KMS-11 (cell line): ENCODE results near the gene PVR.

Experiments
- H2AFZ ChIP-seq: fragments of 200-600 bp; sonication (generic); 2 replicates; pipeline ENCODE4 v1.6.1; 2016; ENCODE audit warnings: antibody characterized with exemption, mixed run types, low read depth
- H3K27ac ChIP-seq: fragments of 200-600 bp; sonication (generic); 2 replicates; pipeline ENCODE4 v1.6.1; 2016; ENCODE audit warnings: mild to moderate bottlenecking, mixed run types
- H3K27me3 ChIP-seq: fragments of 200-600 bp; sonication (generic); 2 replicates; pipeline ENCODE4 v1.6.1; 2017; ENCODE audit warnings: mild to moderate bottlenecking, low read depth, mixed run types, moderate library complexity; ENCODE audit not compliant: insufficient read depth
- H3K36me3 ChIP-seq: fragments of 200-600 bp; sonication (generic); 2 replicates; pipeline ENCODE4 v1.6.1; 2017; ENCODE audit warnings: mild to moderate bottlenecking, mixed run types; ENCODE audit not compliant: insufficient read depth
- H3K4me1 ChIP-seq: fragments of 200-600 bp; sonication (generic); 2 replicates; pipeline ENCODE4 v1.6.1; 2016; ENCODE audit warnings: mild to moderate bottlenecking, low read depth, mixed run types; ENCODE audit not compliant: poor library complexity, severe bottlenecking
- H3K4me2 ChIP-seq: fragments of 200-600 bp; sonication (generic); 2 replicates; pipeline ENCODE4 v1.7.0; 2016; ENCODE audit warnings: mild to moderate bottlenecking, mixed run types
- H3K4me3 ChIP-seq: fragments of 200-600 bp; sonication (generic); IDR thresholded peaks from 2 replicates; pipeline ENCODE4 v1.6.1; 2017; ENCODE audit warnings: low read depth, low read length, mixed read lengths; ENCODE audit not compliant: insufficient read depth
- H3K79me2 ChIP-seq: fragments of 200-600 bp; sonication (generic); 2 replicates; pipeline ENCODE4 v1.6.1; 2016; ENCODE audit warnings: low read depth, mixed run types; ENCODE audit not compliant: insufficient read depth
- H3K9ac ChIP-seq: fragments of 200-600 bp; sonication (generic); 2 replicates; pipeline ENCODE4 v1.6.1; 2016; ENCODE audit warnings: mild to moderate bottlenecking, mixed run types
- H4K20me1 ChIP-seq: fragments of 200-600 bp; sonication (generic); 2 replicates; pipeline ENCODE4 v1.6.1; 2016; ENCODE audit warnings: mild to moderate bottlenecking, mixed run types; ENCODE audit not compliant: insufficient read depth
- TF ChIP-seq, protein P1 (sequence below): fragments of 200-600 bp; sonication (generic); conservative IDR thresholded peaks from 2 replicates; pipeline ENCODE4 v1.6.1; 2017; ENCODE audit warnings: low read depth, mild to moderate bottlenecking, antibody characterized with exemption, low read length, moderate library complexity, mixed read lengths

Gene PVR

DNA sequence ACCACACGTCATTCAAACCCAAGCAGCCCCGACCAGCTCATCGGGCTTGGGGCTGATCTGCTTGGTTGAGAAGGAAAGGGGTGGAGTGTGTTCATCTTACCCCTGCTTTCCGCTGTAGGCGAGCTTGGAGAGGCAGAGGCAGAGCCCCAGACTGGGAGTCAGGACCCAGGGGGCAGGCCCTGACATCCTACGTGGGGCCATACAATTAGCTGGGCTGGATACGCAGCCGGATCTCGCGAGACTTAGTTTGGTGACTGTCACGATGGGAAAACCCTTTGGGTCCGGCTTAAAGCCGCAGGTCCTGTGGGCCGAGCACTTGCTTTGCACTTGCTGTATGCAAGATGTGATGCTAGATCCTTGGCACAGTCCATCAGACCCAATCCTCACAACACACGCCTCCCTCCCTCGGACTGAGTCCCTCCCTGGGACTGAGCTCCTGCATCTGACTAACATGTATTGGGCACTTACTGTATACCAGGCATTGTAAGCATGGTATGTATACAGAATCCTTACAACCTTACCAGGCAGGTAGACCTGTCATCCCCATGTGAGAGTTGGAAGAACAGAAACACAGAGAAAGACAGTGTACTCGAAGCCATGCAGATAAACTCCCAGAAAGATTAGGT lies 59.0 kb downstream of the PVR start:
- Histone ChIP-seq H4K20me1 (no peaks in the 10 kb centered on the region), H3K27me3 (no peaks in the 10 kb centered on the region), H3K4me3 (no peak overlapping the region), H3K4me1 (peaks cover 24% of the 10 kb centered on the region), H3K36me3 (no peaks in the 10 kb centered on the region), H3K4me2 (no peak overlapping the region), H3K9ac (no peak overlapping the region), H2AFZ (no peak overlapping the region), H3K79me2 (no peaks in the 10 kb centered on the region), H3K27ac (no peak overlapping the region)
- TF ChIP-seq, protein P1, sequence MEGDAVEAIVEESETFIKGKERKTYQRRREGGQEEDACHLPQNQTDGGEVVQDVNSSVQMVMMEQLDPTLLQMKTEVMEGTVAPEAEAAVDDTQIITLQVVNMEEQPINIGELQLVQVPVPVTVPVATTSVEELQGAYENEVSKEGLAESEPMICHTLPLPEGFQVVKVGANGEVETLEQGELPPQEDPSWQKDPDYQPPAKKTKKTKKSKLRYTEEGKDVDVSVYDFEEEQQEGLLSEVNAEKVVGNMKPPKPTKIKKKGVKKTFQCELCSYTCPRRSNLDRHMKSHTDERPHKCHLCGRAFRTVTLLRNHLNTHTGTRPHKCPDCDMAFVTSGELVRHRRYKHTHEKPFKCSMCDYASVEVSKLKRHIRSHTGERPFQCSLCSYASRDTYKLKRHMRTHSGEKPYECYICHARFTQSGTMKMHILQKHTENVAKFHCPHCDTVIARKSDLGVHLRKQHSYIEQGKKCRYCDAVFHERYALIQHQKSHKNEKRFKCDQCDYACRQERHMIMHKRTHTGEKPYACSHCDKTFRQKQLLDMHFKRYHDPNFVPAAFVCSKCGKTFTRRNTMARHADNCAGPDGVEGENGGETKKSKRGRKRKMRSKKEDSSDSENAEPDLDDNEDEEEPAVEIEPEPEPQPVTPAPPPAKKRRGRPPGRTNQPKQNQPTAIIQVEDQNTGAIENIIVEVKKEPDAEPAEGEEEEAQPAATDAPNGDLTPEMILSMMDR = no peak

DNA sequence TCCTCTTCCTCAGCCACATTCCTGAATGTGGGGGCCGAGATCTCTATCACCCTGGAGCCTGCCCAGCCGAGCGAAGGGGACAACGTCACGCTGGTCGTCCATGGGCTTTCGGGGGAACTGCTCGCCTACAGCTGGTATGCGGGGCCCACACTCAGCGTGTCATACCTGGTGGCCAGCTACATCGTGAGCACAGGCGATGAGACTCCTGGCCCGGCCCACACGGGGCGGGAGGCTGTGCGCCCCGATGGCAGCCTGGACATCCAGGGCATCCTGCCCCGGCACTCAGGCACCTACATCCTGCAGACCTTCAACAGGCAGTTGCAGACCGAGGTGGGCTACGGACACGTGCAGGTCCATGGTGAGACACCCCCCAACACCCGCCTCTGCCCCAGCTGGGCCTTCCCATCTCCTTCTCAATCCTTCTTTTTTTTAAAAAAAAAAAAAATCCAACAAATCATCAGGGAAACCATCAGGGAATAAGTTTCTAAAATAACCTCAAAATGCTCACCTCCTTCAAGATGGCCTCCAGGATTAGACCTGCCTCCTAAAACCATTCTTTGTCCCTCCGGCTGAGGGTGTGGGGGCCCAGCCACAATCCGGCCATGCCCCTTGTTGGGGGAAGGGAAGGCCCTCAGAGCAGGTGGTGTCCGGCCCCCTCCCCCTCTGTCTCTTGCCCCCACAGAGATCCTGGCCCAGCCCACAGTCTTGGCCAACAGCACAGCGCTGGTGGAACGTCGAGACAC lies 59.8 kb downstream of the PVR start:
- no peaks in the 10 kb centered on the region for H3K36me3 ChIP-seq
- H3K79me2 ChIP-seq = no peaks in the 10 kb centered on the region
- H3K4me1 ChIP-seq = peaks cover 24% of the 10 kb centered on the region
- no peak overlapping the region for H3K9ac ChIP-seq
- H3K27me3 ChIP-seq = no peaks in the 10 kb centered on the region
- no peaks in the 10 kb centered on the region for H4K20me1 ChIP-seq
- H3K4me2 ChIP-seq = no peak overlapping the region
- no peak overlapping the region for H2AFZ ChIP-seq
- TF ChIP-seq, protein P1 = no peak
- H3K27ac ChIP-seq = no peak overlapping the region
- no peak overlapping the region for H3K4me3 ChIP-seq

DNA sequence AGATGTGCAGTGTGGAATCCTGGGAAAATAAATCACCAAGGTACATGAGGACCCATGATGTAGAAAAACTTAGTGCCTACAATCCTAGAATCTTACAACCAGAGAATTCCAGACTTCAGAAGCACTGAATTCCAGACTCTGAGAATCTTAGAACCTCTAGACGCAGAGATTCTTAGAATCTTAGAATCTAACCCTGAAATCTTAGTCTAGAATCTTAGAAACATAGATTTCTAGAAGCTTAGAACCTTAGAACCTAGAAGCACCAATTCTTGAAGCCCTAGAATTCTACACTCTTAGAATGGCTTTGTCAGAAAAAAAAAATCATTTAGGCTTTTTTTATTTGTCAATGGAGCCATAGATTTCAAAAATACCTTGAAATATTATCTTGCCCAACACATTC lies 61.3 kb downstream of the PVR start:
- Histone ChIP-seq H3K27ac (no peak overlapping the region; the same call in 1 of the 2 replicates), H3K4me2 (no peak overlapping the region), H3K36me3 (no peaks in the 10 kb centered on the region), H3K27me3 (no peaks in the 10 kb centered on the region), H3K4me3 (no peak overlapping the region), H3K9ac (no peak overlapping the region), H2AFZ (no peak overlapping the region), H3K79me2 (no peaks in the 10 kb centered on the region), H3K4me1 (peaks cover 18% of the 10 kb centered on the region), H4K20me1 (no peaks in the 10 kb centered on the region)
- TF ChIP-seq, protein P1 = no peak

DNA sequence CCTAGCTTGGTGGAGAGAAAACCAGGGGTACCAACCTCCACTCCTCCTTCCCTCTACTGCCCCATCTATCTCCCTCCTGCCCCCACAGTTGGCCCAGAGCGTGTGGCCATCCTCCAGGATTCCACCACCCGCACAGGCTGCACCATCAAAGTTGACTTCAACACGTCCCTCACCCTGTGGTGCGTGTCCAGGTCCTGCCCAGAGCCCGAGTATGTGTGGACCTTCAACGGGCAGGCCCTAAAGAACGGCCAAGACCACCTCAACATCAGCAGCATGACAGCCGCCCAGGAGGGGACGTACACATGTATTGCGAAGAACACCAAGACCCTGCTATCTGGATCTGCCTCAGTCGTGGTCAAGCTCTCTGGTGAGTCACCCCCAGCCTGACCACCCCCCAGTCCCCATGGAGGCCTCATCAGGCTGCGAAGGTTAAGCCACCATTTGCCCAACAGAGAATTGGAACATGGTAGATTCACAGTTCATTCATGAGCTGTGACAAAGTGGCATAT lies 61.8 kb downstream of the PVR start:
- H3K4me3 ChIP-seq = no peak overlapping the region
- no peaks in the 10 kb centered on the region for H4K20me1 ChIP-seq
- TF ChIP-seq, protein P1 = no peak

More for the DNA sequence above, 61.8 kb downstream of the PVR start:
- Histone ChIP-seq H3K27ac (no peak overlapping the region), H2AFZ (no peak overlapping the region), H3K4me1 (peaks cover 14% of the 10 kb centered on the region), H3K4me2 (no peak overlapping the region), H3K36me3 (no peaks in the 10 kb centered on the region), H3K9ac (no peak overlapping the region), H3K27me3 (no peaks in the 10 kb centered on the region), H3K79me2 (no peaks in the 10 kb centered on the region)
